H9 (cell line): Measurements from ENCODE around the gene EFTUD2. TPM values are rescaled to one million over a fixed set of nuclear protein-coding genes. Genes with fewer than 3 reads are reported as not detected.

ENCODE experiments used
- DNase-seq: peaks from one replicate; pipeline ENCODE4 v3.0.0-alpha.2; 2017
- H2AFZ ChIP-seq: one replicate; pipeline ENCODE4 v1.6.1; 2013; ENCODE audit warnings: mild to moderate bottlenecking, low read length, control low read depth, moderate library complexity
- H2AK5ac ChIP-seq: 2 replicates; pipeline ENCODE4 v1.6.1; 2013; ENCODE audit warnings: low read length, control low read depth, mixed read lengths; ENCODE audit not compliant: insufficient read length
- H2BK120ac ChIP-seq: one replicate; pipeline ENCODE4 v1.6.1; 2013; ENCODE audit warnings: low read depth, mild to moderate bottlenecking, low read length, control low read depth, inconsistent platforms; ENCODE audit not compliant: poor library complexity, severe bottlenecking
- H2BK12ac ChIP-seq: 2 replicates; pipeline ENCODE4 v1.6.1; 2013; ENCODE audit warnings: low read length, control low read depth, mixed read lengths, low read depth; ENCODE audit not compliant: insufficient read length
- H2BK15ac ChIP-seq: 2 replicates; pipeline ENCODE4 v1.6.1; 2013; ENCODE audit warnings: low read depth, low read length, control low read depth
- H2BK20ac ChIP-seq: one replicate; pipeline ENCODE4 v1.6.1; 2013; ENCODE audit warnings: low read depth, mild to moderate bottlenecking, low read length, control low read depth, inconsistent platforms; ENCODE audit not compliant: poor library complexity, severe bottlenecking
- H2BK5ac ChIP-seq: 2 replicates; pipeline ENCODE4 v1.6.1; 2013; ENCODE audit warnings: low read length, control low read depth, mixed read lengths; ENCODE audit not compliant: insufficient read length
- H3K14ac ChIP-seq: 2 replicates; pipeline ENCODE4 v1.6.1; 2013; ENCODE audit warnings: low read length, control low read depth; ENCODE audit not compliant: insufficient read depth
- H3K18ac ChIP-seq: 2 replicates; pipeline ENCODE4 v1.6.1; 2013; ENCODE audit warnings: low read depth, mild to moderate bottlenecking, mixed read lengths, low read length, control low read depth; ENCODE audit not compliant: insufficient read length
- H3K23ac ChIP-seq: 2 replicates; pipeline ENCODE4 v1.6.1; 2013; ENCODE audit warnings: low read length, control low read depth, mixed read lengths, low read depth; ENCODE audit not compliant: insufficient read length
- H3K23me2 ChIP-seq: 2 replicates; pipeline ENCODE4 v1.6.1; 2013; ENCODE audit warnings: low read depth, mild to moderate bottlenecking, mixed read lengths, low read length, control low read depth; ENCODE audit not compliant: insufficient read length, poor library complexity, severe bottlenecking
- H3K27ac ChIP-seq: 2 replicates; pipeline ENCODE4 v1.5.1; 2013; ENCODE audit warnings: low read length, control low read depth, mixed read lengths, low read depth; ENCODE audit not compliant: insufficient read length
- H3K27me3 ChIP-seq: 2 replicates; pipeline ENCODE4 v1.6.1; 2013; ENCODE audit warnings: low read length, control low read depth, inconsistent platforms; ENCODE audit not compliant: insufficient read depth
- H3K4ac ChIP-seq: 2 replicates; pipeline ENCODE4 v1.6.1; 2013; ENCODE audit warnings: low read depth, mild to moderate bottlenecking, control low read depth, inconsistent platforms, low read length, moderate library complexity
- H3K4me1 ChIP-seq: 2 replicates; pipeline ENCODE4 v1.6.1; 2013; ENCODE audit warnings: low read length, control low read depth, inconsistent platforms; ENCODE audit not compliant: insufficient read depth
- H3K4me2 ChIP-seq: 2 replicates; pipeline ENCODE4 v1.6.1; 2013; ENCODE audit warnings: low read length, control low read depth, mixed read lengths; ENCODE audit not compliant: insufficient read length, insufficient read depth
- H3K56ac ChIP-seq: 2 replicates; pipeline ENCODE4 v1.6.1; 2013; ENCODE audit warnings: low read depth, mild to moderate bottlenecking, mixed read lengths, low read length, control low read depth; ENCODE audit not compliant: insufficient read length
- H3K79me1 ChIP-seq: 2 replicates; pipeline ENCODE4 v1.6.1; 2013; ENCODE audit warnings: low read depth, mild to moderate bottlenecking, moderate library complexity, low read length, control low read depth, inconsistent platforms; ENCODE audit not compliant: insufficient read depth, poor library complexity, severe bottlenecking
- H3K79me2 ChIP-seq: 2 replicates; pipeline ENCODE4 v1.6.1; 2013; ENCODE audit warnings: low read length, control low read depth, inconsistent platforms; ENCODE audit not compliant: insufficient read depth
- H3K9ac ChIP-seq: 2 replicates; pipeline ENCODE4 v1.6.1; 2013; ENCODE audit warnings: low read length, control low read depth, mixed read lengths; ENCODE audit not compliant: insufficient read length; ENCODE audit errors: extremely low read depth
- H3K9me3 ChIP-seq: one replicate; pipeline ENCODE4 v1.6.1; 2013; ENCODE audit warnings: low read depth, low read length, inconsistent platforms; ENCODE audit not compliant: control insufficient read depth
- H3T11ph ChIP-seq: one replicate; pipeline ENCODE4 v1.6.1; 2013; ENCODE audit warnings: mild to moderate bottlenecking, low read length, control low read depth, inconsistent platforms
- H4K20me1 ChIP-seq: one replicate; pipeline ENCODE4 v1.6.1; 2013; ENCODE audit not compliant: control insufficient read depth, insufficient read length, insufficient read depth
- H4K5ac ChIP-seq: 2 replicates; pipeline ENCODE4 v1.6.1; 2013; ENCODE audit warnings: low read depth, mild to moderate bottlenecking, mixed read lengths, low read length, control low read depth; ENCODE audit not compliant: insufficient read length
- H4K8ac ChIP-seq: replicated peaks from 2 replicates; pipeline ENCODE4 v1.6.1; 2013; ENCODE audit warnings: low read length, control low read depth, mixed read lengths, low read depth; ENCODE audit not compliant: insufficient read length
- H4K91ac ChIP-seq: 2 replicates; pipeline ENCODE4 v1.6.1; 2013; ENCODE audit warnings: low read depth, mild to moderate bottlenecking, moderate library complexity, mixed read lengths, low read length, control low read depth; ENCODE audit not compliant: insufficient read length
- H3K27ac Mint-ChIP-seq, 3 experiments: 2 replicates in 2 of 3; 3 replicates in 1 of 3; pipeline ENCODE4 v1.8.0; 2020 to 2021; ENCODE audit warnings: mixed read lengths in 3 of 3, mild to moderate bottlenecking in 1 of 3, moderate library complexity in 1 of 3
- H3K27me3 Mint-ChIP-seq: 2 replicates; pipeline ENCODE4 v1.8.0; 2021; ENCODE audit warnings: low read depth, mild to moderate bottlenecking, moderate library complexity, mixed read lengths
- H3K36me3 Mint-ChIP-seq, 3 experiments: 2 replicates in 2 of 3; 3 replicates in 1 of 3; pipeline ENCODE4 v1.8.0; 2020 to 2021; ENCODE audit warnings: low read depth in 3 of 3, mixed read lengths in 3 of 3; ENCODE audit not compliant: insufficient read depth in 1 of 3
- H3K4me1 Mint-ChIP-seq, 2 experiments: 2 replicates each; pipeline ENCODE4 v1.8.0; 2020; ENCODE audit warnings: mixed read lengths in 2 of 2
- H3K4me3 Mint-ChIP-seq, 2 experiments: 2 replicates in 1 of 2; 3 replicates in 1 of 2; pipeline ENCODE4 v1.8.0; 2020 to 2021; ENCODE audit warnings: mild to moderate bottlenecking in 2 of 2, mixed read lengths in 2 of 2, moderate library complexity in 1 of 2
- H3K9me3 Mint-ChIP-seq, 2 experiments: 2 replicates in 1 of 2; 3 replicates in 1 of 2; pipeline ENCODE4 v1.8.0; 2020; ENCODE audit warnings: mild to moderate bottlenecking in 2 of 2, mixed read lengths in 2 of 2, moderate library complexity in 1 of 2
- CTCF ChIP-seq: fragments of 200-600 bp; sonication (generic); conservative IDR thresholded peaks from 3 replicates; pipeline ENCODE4 v1.8.0; 2021; ENCODE audit warnings: antibody characterized with exemption, mild to moderate bottlenecking
- WGBS: extraction: QIAGEN DNeasy Blood & Tissue Kit; methylation state at CpG from one replicate; pipeline ENCODE4 v1.1.7; 2013; ENCODE audit warnings: missing lambda C conversion rate, low lambda C conversion rate, mixed read lengths; ENCODE audit not compliant: insufficient read length; ENCODE audit errors: extremely low coverage; 5-methylcytosine and 5-hydroxymethylcytosine counted together
- total RNA-seq: library from RNA; stranded (reverse); gene quantifications from 2 replicates; pipeline ENCODE4 v1.2.1, GENCODE V29; 2021

Gene EFTUD2
- total RNA-seq, 1 experiment from 2014 or later: 150 TPM

- Mint-ChIP-seq H3K4me1 (no peaks in the 10 kb centered on the region), H3K36me3 (peaks cover 50 to 88% (median 61%) of the 10 kb centered on the region in 3 experiments), H3K27ac (peak overlapping the region in 1 of 3 experiments; percentile 72; a peak in 1 of 7 replicates), H3K9me3 (no peaks in the 10 kb centered on the region), H3K4me3 (no peak overlapping the region), H3K27me3 (no peaks in the 10 kb centered on the region)
- Histone ChIP-seq H3K4ac (no peak overlapping the region), H3K23ac (no peak overlapping the region), H3K79me1 (no peaks in the 10 kb centered on the region), H2BK15ac (no peak overlapping the region), H3K4me1 (no peaks in the 10 kb centered on the region), H3K56ac (no peak overlapping the region), H3K79me2 (no peaks in the 10 kb centered on the region), H3K14ac (no peak overlapping the region), H3K4me2 (no peak overlapping the region), H2BK20ac (no peak overlapping the region), H3K9ac (no peak overlapping the region), H3K27me3 (no peaks in the 10 kb centered on the region), H2BK120ac (no peak overlapping the region), H3K23me2 (no peaks in the 10 kb centered on the region), H4K20me1 (no peaks in the 10 kb centered on the region), H3K9me3 (no peaks in the 10 kb centered on the region), H4K5ac (no peak overlapping the region), H4K8ac (no peak overlapping the region), H4K91ac (no peak overlapping the region), H2BK12ac (no peak overlapping the region), H2BK5ac (no peak overlapping the region), H2AFZ (no peak overlapping the region), H3T11ph (no peak overlapping the region), H2AK5ac (no peak overlapping the region), H3K27ac (no peak overlapping the region), H3K18ac (no peak overlapping the region)
- DNase-seq: no peak
- WGBS: no CpG with 5 or more reads among the region's 9 CpGs
- TF ChIP-seq CTCF: no peak
These were observed 36.8 kb downstream of the EFTUD2 start for GRCh38 chr17:44862278-44862914.
